Measurements from ENCODE around the gene SYT5.
"Not testable (repeated sequence)": the region's sequence is repeated elsewhere in the genome, so short reads cannot be mapped to it uniquely, and the experiment has no call there.

SYT5 gene

DNA sequence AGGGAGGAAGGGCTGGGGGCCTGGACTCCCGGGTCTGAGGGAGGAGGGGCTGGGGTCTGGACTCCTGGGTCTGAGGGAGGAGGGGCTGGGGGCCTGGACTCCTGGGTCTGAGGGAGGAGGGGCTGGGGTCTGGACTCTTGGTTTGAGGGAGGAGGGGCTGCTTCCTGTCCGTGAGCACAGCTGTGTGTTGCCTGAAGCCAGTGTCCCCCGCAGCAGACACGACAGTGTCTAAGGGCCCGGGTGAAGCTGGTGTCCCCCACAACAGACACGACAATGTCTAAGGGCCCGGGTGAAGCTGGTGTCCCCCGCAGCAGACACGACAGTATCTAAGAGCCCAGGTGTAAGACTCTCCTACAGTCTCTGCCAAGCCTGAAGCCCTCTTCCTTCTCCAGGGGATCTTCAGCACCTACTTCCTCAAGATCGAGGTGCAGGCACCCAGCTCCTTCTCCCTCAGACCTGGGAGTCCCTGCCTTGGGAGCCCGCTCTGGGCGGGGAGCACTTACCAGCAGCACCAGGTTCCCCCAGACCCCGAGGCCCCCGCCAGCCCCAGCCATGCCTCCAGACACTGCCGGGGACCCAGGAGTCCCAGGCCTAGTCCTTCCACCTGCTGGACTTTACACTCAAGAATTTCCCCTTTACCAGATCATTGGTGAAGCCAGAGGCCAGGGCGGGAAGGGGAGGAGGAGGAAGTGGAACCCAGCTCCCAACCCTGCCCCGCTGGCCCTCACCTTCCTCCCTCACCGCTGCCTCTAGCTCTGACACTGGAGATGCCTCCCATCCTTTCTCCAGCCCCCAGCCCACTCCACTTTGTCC lies 29.0 kb upstream of the SYT5 start, which contains the start of gene PTPRH:
TSS of gene PTPRH (minus strand) at position 622 of the 813 bp plus-strand sequence. CDS start at position 554, 68 bp downstream.
- no peak for DNase-seq (ENCODE audit: low read depth, low spot score)

DNA sequence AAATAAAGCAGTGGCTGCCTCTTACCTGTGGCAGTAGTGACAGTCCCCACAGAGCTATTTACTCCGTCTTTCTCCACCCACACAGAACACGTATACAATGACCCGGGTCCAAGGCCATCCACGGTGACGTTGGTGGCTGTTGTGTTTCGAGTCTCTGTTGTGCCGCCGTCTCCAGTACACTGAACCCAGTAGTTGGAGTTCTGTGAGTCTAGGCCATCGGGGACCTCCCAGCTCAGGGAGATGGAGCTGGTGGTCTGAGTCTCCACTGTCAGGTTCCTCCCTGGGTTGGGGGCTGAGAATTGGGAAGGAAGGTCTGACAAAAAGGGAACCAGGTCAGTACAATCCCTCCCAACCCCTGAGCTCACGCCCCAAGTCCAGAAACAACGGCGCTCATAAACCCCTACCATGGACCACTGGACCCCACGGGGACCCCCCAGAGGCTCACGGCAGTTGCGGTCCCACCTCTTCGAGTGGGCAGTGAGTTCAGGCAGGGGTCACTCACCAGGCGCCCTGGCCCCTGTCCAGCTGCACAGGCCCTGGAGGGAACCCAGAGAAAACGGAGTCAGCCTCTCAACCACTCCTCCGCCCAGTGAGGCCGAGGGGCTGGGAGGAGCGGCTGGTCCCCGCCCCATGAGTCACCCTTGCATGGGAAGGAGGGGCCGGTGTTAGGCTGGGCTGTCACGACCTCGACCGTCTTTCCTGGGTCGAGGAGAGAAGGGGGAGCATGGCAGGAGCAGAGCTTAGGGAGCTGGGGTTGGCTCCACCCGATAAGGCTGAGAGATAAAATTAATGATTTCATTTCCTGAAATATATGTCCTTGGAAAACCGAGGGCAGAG lies 26.8 kb upstream of the SYT5 start:
- DNase-seq (ENCODE audit: low read depth, low spot score), result no peak

- DNase-seq (ENCODE audit: low read depth, low spot score), result not testable (repeated sequence)
Measured at GRCh38 chr19:55202199-55202598, 22.1 kb upstream of the SYT5 start.

DNA sequence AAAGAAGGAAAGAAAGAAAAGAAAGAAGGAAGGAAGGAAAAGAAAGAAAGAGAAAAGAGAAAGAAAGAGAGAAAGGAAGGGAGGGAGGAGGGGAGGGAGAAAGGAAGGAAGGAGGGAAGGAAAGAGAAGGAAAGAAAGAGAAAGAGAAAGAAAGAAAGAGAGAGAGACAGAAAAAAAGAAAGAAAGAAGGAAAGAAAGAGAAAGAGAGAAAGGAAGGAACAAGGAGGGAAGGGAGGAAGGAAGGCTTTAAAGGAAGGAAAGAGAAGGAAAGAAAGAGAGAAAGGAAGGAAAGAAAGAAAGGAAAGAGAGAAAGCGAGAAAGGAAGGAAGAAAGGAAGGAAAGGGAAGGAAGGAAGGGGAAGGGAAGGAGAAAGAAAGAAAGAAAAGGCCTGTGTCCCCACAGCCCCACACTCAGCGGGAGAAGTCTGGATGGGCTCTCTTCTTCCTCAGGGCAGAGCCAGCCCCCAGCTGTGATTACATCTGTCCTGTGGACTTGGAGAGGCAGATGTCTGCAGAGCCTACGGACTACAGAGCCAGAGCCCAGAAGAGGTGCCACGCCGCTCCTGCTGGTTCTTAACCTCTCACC lies 19.6 kb upstream of the SYT5 start:
- DNase-seq (ENCODE audit: low read depth, low spot score), result no peak

DNA sequence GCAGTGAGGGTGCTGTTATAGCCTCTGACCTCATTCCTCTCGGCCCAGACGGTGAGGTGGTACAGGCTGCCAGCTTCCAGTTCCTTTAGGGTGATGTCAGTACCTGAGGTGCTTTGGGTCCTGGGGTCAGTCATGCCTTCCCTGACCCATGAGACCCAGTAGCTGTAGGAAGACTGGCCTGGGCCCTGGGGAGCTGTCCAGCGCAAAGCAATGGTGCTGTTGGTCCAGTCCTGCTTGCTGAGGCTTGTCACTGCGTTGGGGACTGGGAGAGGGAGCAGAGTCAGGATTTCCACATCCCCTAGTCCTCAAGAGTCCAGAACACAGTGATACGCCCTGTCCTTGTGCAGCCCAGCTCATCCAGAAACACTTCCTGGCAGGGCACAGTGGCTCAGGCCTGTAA lies 18.6 kb upstream of the SYT5 start:
- DNase-seq (ENCODE audit: low read depth, low spot score), result no peak

DNA sequence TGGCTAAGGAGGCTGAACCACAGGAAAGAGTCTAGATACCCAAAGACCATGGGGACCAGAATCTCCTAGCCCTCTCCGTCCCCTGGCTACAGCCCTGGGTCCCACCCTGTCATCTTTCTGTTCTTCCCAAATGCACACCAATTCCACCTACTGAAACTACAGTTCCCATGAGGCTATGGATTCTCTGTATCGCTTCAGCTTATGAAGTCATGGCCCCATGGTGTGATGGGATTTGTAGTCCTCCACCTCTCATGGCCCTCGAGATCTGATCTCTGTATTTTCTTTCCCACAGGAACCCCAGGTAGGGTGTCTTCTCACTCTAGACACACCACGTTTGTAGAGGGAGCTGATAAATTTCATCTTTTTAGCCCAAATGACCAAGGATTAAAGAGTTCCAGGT lies 17.4 kb upstream of the SYT5 start:
- DNase-seq (ENCODE audit: low read depth, low spot score), result no peak

DNA sequence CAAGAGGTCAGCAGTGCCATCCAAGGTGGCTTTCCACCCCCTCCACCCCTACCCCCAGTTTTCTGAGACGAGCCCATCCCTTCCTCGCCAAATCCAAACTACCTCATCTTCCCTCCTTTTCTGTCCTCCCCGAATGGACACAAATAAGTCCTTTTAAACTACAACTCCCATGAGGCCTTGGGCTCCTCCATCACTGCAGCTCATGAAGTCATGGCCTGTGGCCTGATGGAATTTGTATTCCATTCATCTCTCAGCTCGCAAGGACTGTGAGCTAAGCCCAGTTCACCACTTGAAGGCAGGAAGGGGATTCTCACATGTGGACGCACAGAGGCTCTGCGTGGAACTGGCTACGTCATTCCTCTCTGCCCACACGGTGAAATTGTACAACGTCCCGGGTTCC lies 16.7 kb upstream of the SYT5 start:
- no peak for DNase-seq (ENCODE audit: low read depth, low spot score)

- no peak for DNase-seq (ENCODE audit: low read depth, low spot score)
Measured at GRCh38 chr19:55193481-55193880, 13.4 kb upstream of the SYT5 start.

DNA sequence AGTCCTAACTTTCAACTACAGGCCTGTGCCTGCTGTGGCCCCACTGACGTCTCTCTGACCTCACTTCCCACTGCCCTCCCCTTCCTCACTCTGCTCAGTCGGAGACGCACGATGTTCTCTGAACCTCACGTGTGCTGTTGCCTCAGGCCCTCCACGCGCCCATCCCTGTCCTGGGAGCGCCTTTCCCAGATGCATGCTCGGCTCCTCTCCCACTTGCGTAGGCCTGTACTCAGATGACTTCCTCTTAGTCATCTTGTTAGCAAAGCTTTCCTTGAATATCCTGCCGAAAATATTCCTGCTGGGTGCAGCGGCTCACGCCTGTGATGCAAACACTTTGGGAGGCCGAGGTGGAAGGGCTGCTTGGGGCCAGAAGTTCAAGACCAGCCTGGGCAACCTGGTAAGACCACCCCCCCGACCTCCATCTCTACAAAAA lies 9.3 kb upstream of the SYT5 start:
- no peak for DNase-seq (ENCODE audit: low read depth, low spot score)

GRCh38 chr19:55188625-55189024 lies 8.5 kb upstream of the SYT5 start:
- no peak for DNase-seq (ENCODE audit: low read depth, low spot score)

DNA sequence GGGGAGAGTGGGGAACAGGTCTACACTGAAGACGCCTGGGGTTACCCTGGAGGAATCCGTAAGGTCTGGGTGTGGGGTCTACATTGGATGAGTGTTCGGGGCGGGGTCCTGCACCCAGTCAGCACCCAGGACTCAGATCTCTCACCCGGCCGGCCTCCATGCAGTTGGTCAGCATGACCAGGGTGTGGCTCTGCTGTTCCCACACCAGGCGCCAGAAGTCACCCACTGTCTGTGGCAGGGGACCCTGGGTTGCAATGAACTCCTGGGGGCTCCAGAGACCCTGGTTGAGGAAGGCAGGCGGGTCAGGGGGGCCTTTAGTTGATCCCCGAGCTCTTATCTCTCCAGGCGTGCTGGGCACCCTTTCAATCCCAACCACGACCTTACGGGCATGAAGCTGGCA lies 6.0 kb upstream of the SYT5 start:
- DNase-seq (ENCODE audit: low read depth, low spot score), result no peak

- no peak for DNase-seq (ENCODE audit: low read depth, low spot score)
Measured at GRCh38 chr19:55181740-55182139, 1.7 kb upstream of the SYT5 start.

- DNase-seq (ENCODE audit: low read depth, low spot score), result no peak
Measured at GRCh38 chr19:55178781-55179599, 1.1 kb downstream of the SYT5 start.

GRCh38 chr19:55176076-55176475 lies 4.0 kb downstream of the SYT5 start:
- no peak for DNase-seq (ENCODE audit: low read depth, low spot score)

GRCh38 chr19:55175117-55175867 lies 4.8 kb downstream of the SYT5 start:
- no peak for DNase-seq (ENCODE audit: low read depth, low spot score)

DNA sequence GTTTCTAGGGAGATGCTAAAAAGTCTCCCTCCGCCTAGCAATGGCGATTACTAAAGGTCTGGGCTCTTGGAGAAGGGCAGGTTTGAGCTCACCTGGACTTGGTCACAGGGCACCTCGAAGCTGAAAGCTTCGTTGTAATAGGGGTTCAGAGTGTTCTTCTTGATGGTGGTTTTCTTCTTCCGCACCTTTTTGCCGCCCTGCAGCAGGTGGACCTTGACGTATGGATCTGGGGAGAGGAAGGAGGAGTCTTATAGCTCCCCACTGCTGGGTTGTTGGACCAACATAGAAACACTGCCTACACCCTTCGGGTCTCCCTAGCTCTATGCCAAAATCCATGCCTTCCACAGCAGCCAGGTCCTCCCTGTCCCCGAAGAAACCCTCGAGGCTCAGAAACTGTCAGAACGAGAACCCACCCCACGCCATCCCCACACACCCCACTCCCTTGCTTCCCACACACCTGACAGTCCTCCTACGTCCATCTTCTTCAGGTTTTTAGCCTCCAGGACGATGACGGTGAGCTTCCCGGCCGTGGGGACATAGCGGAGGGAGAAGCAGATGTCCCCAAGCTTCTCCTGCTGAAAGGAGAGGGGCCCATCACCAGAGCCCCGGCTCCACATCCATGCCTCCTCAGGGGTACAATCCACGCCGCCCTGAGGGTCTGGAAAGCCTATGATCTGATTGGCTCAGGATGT lies 5.5 kb downstream of the SYT5 start:
- no peak for DNase-seq (ENCODE audit: low read depth, low spot score)

- no peak for DNase-seq (ENCODE audit: low read depth, low spot score)
Measured at GRCh38 chr19:55173714-55174409, 6.2 kb downstream of the SYT5 start.

DNA sequence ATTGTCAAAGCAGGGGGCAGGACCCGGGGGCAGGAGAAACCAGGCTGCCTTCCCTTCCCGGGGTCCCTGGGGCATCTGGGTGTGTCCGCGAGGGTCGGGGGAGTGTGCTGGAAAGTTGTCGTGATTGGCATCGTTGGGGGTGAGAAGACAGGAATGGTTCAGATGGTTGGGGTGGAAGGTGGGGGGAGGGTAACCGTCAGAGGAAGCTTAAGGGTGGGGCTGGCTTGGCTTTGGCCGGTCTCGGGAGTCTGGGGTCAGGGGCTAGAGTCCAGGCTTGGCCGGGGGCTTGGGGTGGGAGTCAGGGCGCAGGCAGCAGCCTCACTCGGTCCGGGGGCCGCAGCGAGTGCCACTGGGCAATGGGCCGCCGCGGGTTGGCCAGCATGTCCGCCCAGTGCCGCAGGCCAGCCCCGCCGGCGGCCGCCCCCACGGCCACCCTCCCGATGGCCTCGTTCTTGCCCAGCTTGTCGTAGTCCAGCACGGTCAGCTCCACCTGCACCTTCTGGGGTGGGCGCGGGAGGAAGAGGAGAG lies 6.8 kb downstream of the SYT5 start:
- DNase-seq (ENCODE audit: low read depth, low spot score), result no peak

GRCh38 chr19:55172741-55173140 lies 7.3 kb downstream of the SYT5 start:
- DNase-seq (ENCODE audit: low read depth, low spot score), result no peak
